ENCODE measurements around the gene MYL12A.

MYL12A gene

GRCh38 chr18:3216987-3217386, 30.6 kb upstream of the MYL12A start:
- H3K36me3 ChIP-seq (ENCODE audit: insufficient read depth, low read length), result no peaks in the 10 kb centered on the region
- no peak overlapping the region for H2AFZ ChIP-seq (ENCODE audit: low read depth, low read length)
- no peaks in the 10 kb centered on the region for H3K79me2 ChIP-seq (ENCODE audit: insufficient read depth, low read length)
- no peak for ATAC-seq (ENCODE audit: insufficient read depth, low read depth)
- no peak overlapping the region for H3K4me3 ChIP-seq (ENCODE audit: low read depth in 1 of 2, low read length in 2 of 2)
- H3K9me3 ChIP-seq (ENCODE audit: insufficient read depth, low read length, severe bottlenecking), result no peaks in the 10 kb centered on the region
- H3K27ac ChIP-seq (ENCODE audit: low read length), result no peak overlapping the region
- no peaks in the 10 kb centered on the region for H3K27me3 ChIP-seq (ENCODE audit: insufficient read depth, low read length, poor library complexity)
- H3K9ac ChIP-seq (ENCODE audit: low read depth, low read length), result no peak overlapping the region
- no peak for DNase-seq
- TF ChIP-seq EZH2 (IDR thresholded peaks at IDR 0.05; ENCODE audit: borderline replicate concordance, low read depth, low read length, severe bottlenecking) (no peak), CTCF (IDR thresholded peaks at IDR 0.05; ENCODE audit: borderline replicate concordance, extremely low read depth, low read length, poor library complexity, severe bottlenecking) (no peak)
- peaks cover 17% of the 10 kb centered on the region for H3K4me1 ChIP-seq (ENCODE audit: insufficient read depth, low read length)
- no peaks in the 10 kb centered on the region for H4K20me1 ChIP-seq (ENCODE audit: insufficient read depth, low read length)
- H3K4me2 ChIP-seq (ENCODE audit: insufficient read depth, low read length), result no peak overlapping the region

- Histone ChIP-seq H3K27me3 (ENCODE audit: insufficient read depth, low read length, poor library complexity) (no peaks in the 10 kb centered on the region), H3K4me1 (ENCODE audit: insufficient read depth, low read length) (peaks cover 10% of the 10 kb centered on the region), H3K36me3 (ENCODE audit: insufficient read depth, low read length) (no peaks in the 10 kb centered on the region), H3K27ac (ENCODE audit: low read length) (no peak overlapping the region), H3K4me2 (ENCODE audit: insufficient read depth, low read length) (no peak overlapping the region), H4K20me1 (ENCODE audit: insufficient read depth, low read length) (no peaks in the 10 kb centered on the region), H3K79me2 (ENCODE audit: insufficient read depth, low read length) (no peaks in the 10 kb centered on the region), H2AFZ (ENCODE audit: low read depth, low read length) (no peak overlapping the region), H3K9ac (ENCODE audit: low read depth, low read length) (no peak overlapping the region), H3K9me3 (ENCODE audit: insufficient read depth, low read length, severe bottlenecking) (no peaks in the 10 kb centered on the region), H3K4me3 (ENCODE audit: low read depth in 1 of 2, low read length in 2 of 2) (no peak overlapping the region)
- ATAC-seq (ENCODE audit: insufficient read depth, low read depth) (no peak), DNase-seq (no peak)
- TF ChIP-seq EZH2 (IDR thresholded peaks at IDR 0.05; ENCODE audit: borderline replicate concordance, low read depth, low read length, severe bottlenecking) (no peak), CTCF (IDR thresholded peaks at IDR 0.05; ENCODE audit: borderline replicate concordance, extremely low read depth, low read length, poor library complexity, severe bottlenecking) (no peak)
These were observed 29.5 kb upstream of the MYL12A start for GRCh38 chr18:3217948-3218647.

GRCh38 chr18:3218819-3219218, 28.8 kb upstream of the MYL12A start:
- H3K9ac ChIP-seq (ENCODE audit: low read depth, low read length), result no peak overlapping the region
- H3K36me3 ChIP-seq (ENCODE audit: insufficient read depth, low read length), result no peaks in the 10 kb centered on the region
- TF ChIP-seq EZH2 (IDR thresholded peaks at IDR 0.05; ENCODE audit: borderline replicate concordance, low read depth, low read length, severe bottlenecking), result no peak
- no peak for TF ChIP-seq CTCF (IDR thresholded peaks at IDR 0.05; ENCODE audit: borderline replicate concordance, extremely low read depth, low read length, poor library complexity, severe bottlenecking)
- no peak overlapping the region for H3K4me2 ChIP-seq (ENCODE audit: insufficient read depth, low read length)
- no peaks in the 10 kb centered on the region for H4K20me1 ChIP-seq (ENCODE audit: insufficient read depth, low read length)
- no peak overlapping the region for H3K27ac ChIP-seq (ENCODE audit: low read length)
- no peak for DNase-seq
- H3K4me3 ChIP-seq (ENCODE audit: low read depth in 1 of 2, low read length in 2 of 2), result no peak overlapping the region
- H2AFZ ChIP-seq (ENCODE audit: low read depth, low read length), result no peak overlapping the region
- no peaks in the 10 kb centered on the region for H3K27me3 ChIP-seq (ENCODE audit: insufficient read depth, low read length, poor library complexity)
- H3K79me2 ChIP-seq (ENCODE audit: insufficient read depth, low read length), result no peaks in the 10 kb centered on the region
- no peak for ATAC-seq (ENCODE audit: insufficient read depth, low read depth)
- peaks cover 3% of the 10 kb centered on the region for H3K4me1 ChIP-seq (ENCODE audit: insufficient read depth, low read length)
- H3K9me3 ChIP-seq (ENCODE audit: insufficient read depth, low read length, severe bottlenecking), result no peaks in the 10 kb centered on the region
